IMR-90 (cell line): ENCODE results near the gene ABL2. TPM values are rescaled to one million over a fixed set of nuclear protein-coding genes. Genes with fewer than 3 reads are reported as not detected.

Experiments
- ATAC-seq: fragments of 200-7000 bp; cut with Tn5 transposase; 2 replicates; pipeline ENCODE4 v1.9.1; 2020; ENCODE audit warnings: low read depth, mild to moderate bottlenecking, moderate library complexity
- BruUV-seq: library from RNA; stranded (reverse); fragments of 400-500 nt; replicated peaks from 2 replicates; lab custom pipeline; 2021; lab: Mats Ljungman, UMichigan
- CTCF ChIA-PET: fragments of 300-600 bp; formaldehyde crosslinking; extraction: SDS; loops from one replicate; lab custom pipeline; 2021; ENCODE audit warnings: antibody characterized with exemption; lab: Yijun Ruan, JAX
- POLR2A ChIA-PET: fragments of 300-600 bp; sonication (Branson Sonifier 250); formaldehyde crosslinking; loops from one replicate; lab custom pipeline; 2022; ENCODE audit warnings: antibody characterized with exemption; ENCODE audit not compliant: unreplicated experiment; lab: Charles Lee
- DNase-seq: peaks from one replicate; pipeline ENCODE4 v3.0.0; 2013
- H2AFZ ChIP-seq: replicated peaks from 2 replicates; pipeline ENCODE3; 2013; ENCODE audit warnings: low read length, mild to moderate bottlenecking; ENCODE audit not compliant: poor library complexity
- H2AK5ac ChIP-seq: 2 replicates; pipeline ENCODE4 v1.6.1; 2013; ENCODE audit warnings: low read depth, low read length, inconsistent platforms
- H2AK9ac ChIP-seq: replicated peaks from 2 replicates; pipeline ENCODE3; 2013; ENCODE audit warnings: mild to moderate bottlenecking, low read depth, low read length, moderate library complexity; ENCODE audit not compliant: poor library complexity
- H2BK120ac ChIP-seq: 2 replicates; pipeline ENCODE4 v1.6.1; 2013; ENCODE audit warnings: low read depth, low read length, inconsistent platforms
- H2BK15ac ChIP-seq: 3 replicates; pipeline ENCODE4 v1.6.1; 2013; ENCODE audit warnings: low read depth, low read length, inconsistent platforms
- H2BK20ac ChIP-seq: 2 replicates; pipeline ENCODE4 v1.6.1; 2013; ENCODE audit warnings: low read depth, mild to moderate bottlenecking, inconsistent platforms, low read length, moderate library complexity
- H2BK5ac ChIP-seq: 2 replicates; pipeline ENCODE4 v1.6.1; 2013; ENCODE audit warnings: mild to moderate bottlenecking, low read depth, low read length, inconsistent platforms; ENCODE audit not compliant: poor library complexity, severe bottlenecking
- H3K14ac ChIP-seq: replicated peaks from 2 replicates; pipeline ENCODE4 v1.6.1; 2013; ENCODE audit warnings: low read depth, low read length, inconsistent platforms
- H3K18ac ChIP-seq: 2 replicates; pipeline ENCODE4 v1.6.1; 2013; ENCODE audit warnings: low read depth, low read length, control low read depth
- H3K23ac ChIP-seq: 2 replicates; pipeline ENCODE4 v1.6.1; 2013; ENCODE audit warnings: low read depth, low read length, inconsistent platforms
- H3K27ac ChIP-seq: 2 replicates; pipeline ENCODE4 v1.5.1; 2013; ENCODE audit warnings: mild to moderate bottlenecking, control low read depth, low read length; ENCODE audit not compliant: insufficient read depth
- H3K27me3 ChIP-seq: 2 replicates; pipeline ENCODE4 v1.6.1; 2013; ENCODE audit warnings: low read length; ENCODE audit not compliant: control insufficient read depth, insufficient read depth
- H3K36me3 ChIP-seq: 2 replicates; pipeline ENCODE4 v1.6.1; 2013; ENCODE audit warnings: low read length, mixed read lengths; ENCODE audit not compliant: control insufficient read depth, insufficient read depth
- H3K4ac ChIP-seq: 2 replicates; pipeline ENCODE4 v1.6.1; 2013; ENCODE audit warnings: low read depth, low read length, inconsistent platforms
- H3K4me1 ChIP-seq: 2 replicates; pipeline ENCODE4 v1.6.1; 2013; ENCODE audit warnings: low read length, mixed read lengths; ENCODE audit not compliant: control insufficient read depth, insufficient read depth
- H3K4me2 ChIP-seq: 2 replicates; pipeline ENCODE4 v1.6.1; 2013; ENCODE audit warnings: low read depth, mild to moderate bottlenecking, control low read depth, low read length, moderate library complexity
- H3K4me3 ChIP-seq: 2 replicates; pipeline ENCODE4 v1.5.1; 2013; ENCODE audit warnings: low read depth, mild to moderate bottlenecking, control low read depth, low read length, moderate library complexity; ENCODE audit not compliant: insufficient read depth
- H3K56ac ChIP-seq: 2 replicates; pipeline ENCODE4 v1.6.1; 2013; ENCODE audit warnings: low read length, inconsistent platforms; ENCODE audit not compliant: insufficient read depth; ENCODE audit errors: extremely low read depth
- H3K79me1 ChIP-seq, 2 experiments: 2 replicates each; pipeline ENCODE4 v1.6.1; 2013; ENCODE audit warnings: low read length in 2 of 2, inconsistent platforms in 1 of 2, low read depth in 1 of 2
- H3K9ac ChIP-seq: 2 replicates; pipeline ENCODE4 v1.6.1; 2013; ENCODE audit warnings: low read depth, low read length, control low read depth
- H3K9me1 ChIP-seq: 2 replicates; pipeline ENCODE4 v1.6.1; 2013; ENCODE audit warnings: low read length, inconsistent platforms; ENCODE audit not compliant: insufficient read depth
- H3K9me3 ChIP-seq: 2 replicates; pipeline ENCODE4 v1.6.1; 2013; ENCODE audit warnings: low read length; ENCODE audit not compliant: control insufficient read depth, insufficient read depth
- H4K20me1 ChIP-seq: 2 replicates; pipeline ENCODE4 v1.6.1; 2013; ENCODE audit warnings: low read length, inconsistent platforms; ENCODE audit not compliant: insufficient read depth
- H4K5ac ChIP-seq: 2 replicates; pipeline ENCODE4 v1.6.1; 2013; ENCODE audit warnings: mild to moderate bottlenecking, low read depth, low read length, control low read depth
- H4K8ac ChIP-seq, 2 experiments: 2 replicates each; pipeline ENCODE4 v1.6.1; 2013; ENCODE audit warnings: low read depth in 2 of 2, low read length in 2 of 2, control low read depth in 1 of 2, inconsistent platforms in 1 of 2
- H4K91ac ChIP-seq: 2 replicates; pipeline ENCODE4 v1.6.1; 2013; ENCODE audit warnings: low read depth, low read length, inconsistent platforms; ENCODE audit not compliant: insufficient read depth
- BHLHE40 ChIP-seq: fragments of 150-350 bp; IDR thresholded peaks from 2 replicates; pipeline ENCODE4 v1.6.1; 2016; ENCODE audit warnings: mild to moderate bottlenecking, low read depth, low read length
- CEBPB ChIP-seq: IDR thresholded peaks from 2 replicates; pipeline ENCODE4 v1.6.1; 2012; ENCODE audit warnings: low read depth, low read length, improper control_type of control experiment
- CHD1 ChIP-seq: IDR thresholded peaks from 2 replicates; pipeline ENCODE4 v1.6.1; 2012; ENCODE audit warnings: low read depth, low read length, improper control_type of control experiment
- CTCF ChIP-seq: conservative IDR thresholded peaks from 2 replicates; pipeline ENCODE4 v1.5.1; 2012; ENCODE audit warnings: mild to moderate bottlenecking, low read depth, low read length, improper control_type of control experiment
- ELK1 ChIP-seq: fragments of 150-350 bp; IDR thresholded peaks from 2 replicates; pipeline ENCODE4 v1.6.1; 2016; ENCODE audit warnings: low read depth, mild to moderate bottlenecking, low read length, moderate library complexity, borderline replicate concordance
- FOS ChIP-seq: fragments of 150-350 bp; IDR thresholded peaks from 2 replicates; pipeline ENCODE4 v1.6.1; 2016; ENCODE audit warnings: low read depth, low read length
- MAFK ChIP-seq: IDR thresholded peaks from 2 replicates; pipeline ENCODE4 v1.6.1; 2012; ENCODE audit warnings: low read depth, low read length, improper control_type of control experiment
- MAZ ChIP-seq: IDR thresholded peaks from 2 replicates; pipeline ENCODE4 v1.6.1; 2012; ENCODE audit warnings: low read depth, mild to moderate bottlenecking, low read length, improper control_type of control experiment, moderate library complexity, borderline replicate concordance
- MXI1 ChIP-seq: IDR thresholded peaks from 2 replicates; pipeline ENCODE4 v1.6.1; 2012; ENCODE audit warnings: low read depth, mild to moderate bottlenecking, low read length, moderate library complexity, borderline replicate concordance
- NFE2L2 ChIP-seq: fragments of 150-350 bp; IDR thresholded peaks from 2 replicates; pipeline ENCODE4 v1.6.1; 2016; ENCODE audit warnings: low read depth, mild to moderate bottlenecking, low read length
- POLR2A ChIP-seq: IDR thresholded peaks from 2 replicates; pipeline ENCODE4 v1.6.1; 2012; ENCODE audit warnings: mild to moderate bottlenecking, low read depth, low read length
- RAD21 ChIP-seq: IDR thresholded peaks from 2 replicates; pipeline ENCODE4 v1.6.1; 2012; ENCODE audit warnings: low read length, improper control_type of control experiment
- RCOR1 ChIP-seq: IDR thresholded peaks from 2 replicates; pipeline ENCODE4 v1.6.1; 2012; ENCODE audit warnings: mild to moderate bottlenecking, low read length, improper control_type of control experiment; ENCODE audit not compliant: insufficient replicate concordance
- RFX5 ChIP-seq: IDR thresholded peaks from 2 replicates; pipeline ENCODE4 v1.8.0; 2012; ENCODE audit warnings: low read depth, mild to moderate bottlenecking, low read length, moderate library complexity
- SMC3 ChIP-seq: fragments of 150-350 bp; IDR thresholded peaks from 2 replicates; pipeline ENCODE4 v1.6.1; 2016; ENCODE audit warnings: low read depth, mild to moderate bottlenecking, antibody characterized with exemption, low read length, moderate library complexity
- USF2 ChIP-seq: fragments of 150-350 bp; IDR thresholded peaks from 2 replicates; pipeline ENCODE4 v1.6.1; 2017; ENCODE audit warnings: mild to moderate bottlenecking, antibody characterized with exemption, low read length, low read depth
- WGBS, 2 experiments: methylation state at CpG; one replicate each; pipeline versions ENCODE4 v1.1.5 to v1.1.7; 2013; ENCODE audit warnings: missing lambda C conversion rate in 2 of 2; ENCODE audit not compliant: insufficient read length in 1 of 2; ENCODE audit errors: extremely low coverage in 2 of 2; 5-methylcytosine and 5-hydroxymethylcytosine counted together
- dilution Hi-C: fragments of 300-500 bp; cut with HindIII; formaldehyde crosslinking; loops from one replicate; pipeline ENCODE4 v1.14.3; 2018; ENCODE audit warnings: low sequenced_read_pairs; ENCODE audit not compliant: unreplicated experiment
- in situ Hi-C: fragments of 300-500 bp; cut with MboI; formaldehyde crosslinking; loops from 3 replicates; pipeline ENCODE4 v1.14.3; 2019; ENCODE audit warnings: low sequenced_read_pairs, inconsistent platforms, mixed read lengths
- intact Hi-C: fragments of 100-400 bp; cut with micrococcal nuclease; formaldehyde crosslinking; loops from 2 replicates; pipeline ENCODE4 v1.10.0; 2022
- polyA plus RNA-seq, 3 experiments: library from polyadenylated mRNA; depleted of rRNA; stranded (reverse); fragments of >200 nt; gene quantifications; 2 replicates each; pipeline ENCODE4 v1.2.3, GENCODE V29; 2012; ENCODE audit warnings: low replicate concordance in 1 of 3
- total RNA-seq: library from RNA; depleted of rRNA; stranded (reverse); fragments of >200 nt; gene quantifications from 2 replicates; pipeline ENCODE4 v1.2.3, GENCODE V29; 2012

The ABL2 gene
- total and polyA plus RNA-seq, 2 of the 4 experiments (the other 2 are of a cell fraction), result 9.7 to 110 TPM

GRCh38 chr1:179167955-179168354 lies 61.5 kb downstream of the ABL2 start:
- no peak for TF ChIP-seq MAZ
- TF ChIP-seq POLR2A, result no peak
- no peak for TF ChIP-seq MXI1
- no peak for TF ChIP-seq CEBPB
- TF ChIP-seq CTCF, result no peak
- no peak for TF ChIP-seq USF2
- TF ChIP-seq ELK1, result no peak
- no peak for TF ChIP-seq CHD1
- TF ChIP-seq MAFK, result no peak
- TF ChIP-seq NFE2L2, result no peak
- TF ChIP-seq RFX5, result no peak
- no peak for TF ChIP-seq FOS
- TF ChIP-seq RCOR1, result no peak
- TF ChIP-seq BHLHE40, result no peak
- no peak for TF ChIP-seq RAD21
- TF ChIP-seq SMC3, result no peak
- dilution Hi-C loops, result no loop called here
- Histone ChIP-seq H3K4me1 (peaks cover 6% of the 10 kb centered on the region), H3K9ac (no peak overlapping the region), H2BK120ac (no peak overlapping the region), H2BK5ac (no peak overlapping the region), H2AK9ac (no peak overlapping the region), H3K4me2 (no peak overlapping the region), H4K20me1 (no peaks in the 10 kb centered on the region), H3K36me3 (no peaks in the 10 kb centered on the region), H3K4ac (no peak overlapping the region), H3K27ac (no peak overlapping the region), H3K23ac (no peak overlapping the region), H3K4me3 (no peak overlapping the region), H3K56ac (no peak overlapping the region), H4K5ac (no peak overlapping the region), H3K14ac (no peak overlapping the region), H2BK15ac (no peak overlapping the region), H2BK20ac (no peak overlapping the region), H4K91ac (no peak overlapping the region), H2AK5ac (no peak overlapping the region), H3K27me3 (no peaks in the 10 kb centered on the region), H3K79me1 (peaks cover 21 to 48% of the 10 kb centered on the region in 2 experiments), H3K9me3 (no peaks in the 10 kb centered on the region), H3K18ac (no peak overlapping the region), H3K9me1 (peaks cover 4% of the 10 kb centered on the region), H4K8ac (no peak overlapping the region), H2AFZ (no peak overlapping the region)
- intact Hi-C loops, result no loop called here
- DNase-seq (no peak), ATAC-seq (no peak)
- ChIA-PET POLR2A (no interaction called here), CTCF (interaction anchor here (0.6 kb wide), 1 partner anchor 40 kb away, joined by 3 read pairs; no protein-coding TSS in a partner anchor)
- in situ Hi-C loops, result no loop called here
- no TSS peak for BruUV-seq
- WGBS, 2 experiments, result no CpG with 5 or more reads among the region's 1 CpG
